ENCODE results near the gene MTERF1.

The MTERF1 gene

DNA sequence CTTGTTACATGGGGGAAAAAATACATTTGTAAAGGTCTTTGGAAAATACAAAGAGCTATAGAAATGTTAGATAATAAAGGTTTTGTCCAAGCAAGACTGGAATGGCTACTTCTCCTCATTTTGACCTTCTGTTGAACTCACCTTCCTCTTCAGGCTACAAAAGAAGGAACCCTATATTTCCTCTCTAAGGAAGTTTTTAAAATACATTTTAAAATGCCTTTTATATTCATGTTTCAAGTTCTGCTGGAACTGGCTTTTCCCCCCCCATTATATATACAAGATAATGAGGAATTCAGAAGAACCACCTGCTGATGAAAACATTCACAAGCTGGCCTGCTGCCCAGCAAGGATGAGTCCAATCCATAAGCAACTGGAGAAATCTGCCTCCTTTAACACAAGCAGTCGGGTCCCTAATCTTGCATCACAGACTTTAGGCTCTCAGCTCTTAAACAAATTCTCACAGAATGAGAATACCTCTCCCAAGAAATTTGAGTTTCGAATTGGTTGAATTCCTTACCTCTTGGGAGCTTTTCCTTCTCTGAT is 44.6 kb downstream of the MTERF1 start:
- TF ChIP-seq, protein P1, sequence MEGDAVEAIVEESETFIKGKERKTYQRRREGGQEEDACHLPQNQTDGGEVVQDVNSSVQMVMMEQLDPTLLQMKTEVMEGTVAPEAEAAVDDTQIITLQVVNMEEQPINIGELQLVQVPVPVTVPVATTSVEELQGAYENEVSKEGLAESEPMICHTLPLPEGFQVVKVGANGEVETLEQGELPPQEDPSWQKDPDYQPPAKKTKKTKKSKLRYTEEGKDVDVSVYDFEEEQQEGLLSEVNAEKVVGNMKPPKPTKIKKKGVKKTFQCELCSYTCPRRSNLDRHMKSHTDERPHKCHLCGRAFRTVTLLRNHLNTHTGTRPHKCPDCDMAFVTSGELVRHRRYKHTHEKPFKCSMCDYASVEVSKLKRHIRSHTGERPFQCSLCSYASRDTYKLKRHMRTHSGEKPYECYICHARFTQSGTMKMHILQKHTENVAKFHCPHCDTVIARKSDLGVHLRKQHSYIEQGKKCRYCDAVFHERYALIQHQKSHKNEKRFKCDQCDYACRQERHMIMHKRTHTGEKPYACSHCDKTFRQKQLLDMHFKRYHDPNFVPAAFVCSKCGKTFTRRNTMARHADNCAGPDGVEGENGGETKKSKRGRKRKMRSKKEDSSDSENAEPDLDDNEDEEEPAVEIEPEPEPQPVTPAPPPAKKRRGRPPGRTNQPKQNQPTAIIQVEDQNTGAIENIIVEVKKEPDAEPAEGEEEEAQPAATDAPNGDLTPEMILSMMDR (IDR thresholded peaks at IDR 0.05; ENCODE audit: control insufficient read depth, insufficient read depth, low read depth, low read length, missing control alignments), result no peak
- H3K4me3 ChIP-seq (ENCODE audit: control insufficient read depth, low read depth, low read length), result no peak overlapping the region
- no peak for DNase-seq (ENCODE audit: low read depth)

- no peak overlapping the region for H3K4me3 ChIP-seq (ENCODE audit: control insufficient read depth, low read depth, low read length)
- TF ChIP-seq, protein P1 (IDR thresholded peaks at IDR 0.05; ENCODE audit: control insufficient read depth, insufficient read depth, low read depth, low read length, missing control alignments), result no peak
- no peak for DNase-seq (ENCODE audit: low read depth)
Measured at GRCh38 chr7:91835091-91835825, 45.2 kb downstream of the MTERF1 start.

- TF ChIP-seq, protein P1 (IDR thresholded peaks at IDR 0.05; ENCODE audit: control insufficient read depth, insufficient read depth, low read depth, low read length, missing control alignments), result no peak
- no peak overlapping the region for H3K4me3 ChIP-seq (ENCODE audit: control insufficient read depth, low read depth, low read length)
- no peak for DNase-seq (ENCODE audit: low read depth)
Measured at GRCh38 chr7:91832493-91833045, 47.9 kb downstream of the MTERF1 start.

DNA sequence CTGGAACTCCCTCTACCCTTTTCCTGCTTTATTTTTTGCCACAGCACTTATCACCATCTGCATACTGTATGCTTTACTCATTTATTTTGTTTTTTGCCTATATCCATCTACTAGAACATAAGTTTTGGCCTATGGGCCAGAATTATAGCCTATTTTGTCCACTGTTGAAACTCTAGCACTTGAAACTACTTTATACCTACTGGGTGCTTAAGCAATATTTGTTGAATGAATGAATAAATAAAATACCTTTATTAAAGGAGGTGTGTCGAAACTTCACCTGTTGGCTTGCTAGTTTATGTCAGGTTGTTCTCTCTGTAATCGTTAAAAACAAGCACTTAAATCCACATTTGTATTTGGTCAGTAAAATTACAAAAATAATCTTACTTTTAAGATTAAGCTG is 53.3 kb downstream of the MTERF1 start:
- TF ChIP-seq, protein P1 (IDR thresholded peaks at IDR 0.05; ENCODE audit: control insufficient read depth, insufficient read depth, low read depth, low read length, missing control alignments), result no peak
- no peak for DNase-seq (ENCODE audit: low read depth)
- H3K4me3 ChIP-seq (ENCODE audit: control insufficient read depth, low read depth, low read length), result no peak overlapping the region

GRCh38 chr7:91826377-91826776 is 54.1 kb downstream of the MTERF1 start:
- no peak overlapping the region for H3K4me3 ChIP-seq (ENCODE audit: control insufficient read depth, low read depth, low read length)
- DNase-seq (ENCODE audit: low read depth), result no peak
- TF ChIP-seq, protein P1 (IDR thresholded peaks at IDR 0.05; ENCODE audit: control insufficient read depth, insufficient read depth, low read depth, low read length, missing control alignments), result no peak

DNA sequence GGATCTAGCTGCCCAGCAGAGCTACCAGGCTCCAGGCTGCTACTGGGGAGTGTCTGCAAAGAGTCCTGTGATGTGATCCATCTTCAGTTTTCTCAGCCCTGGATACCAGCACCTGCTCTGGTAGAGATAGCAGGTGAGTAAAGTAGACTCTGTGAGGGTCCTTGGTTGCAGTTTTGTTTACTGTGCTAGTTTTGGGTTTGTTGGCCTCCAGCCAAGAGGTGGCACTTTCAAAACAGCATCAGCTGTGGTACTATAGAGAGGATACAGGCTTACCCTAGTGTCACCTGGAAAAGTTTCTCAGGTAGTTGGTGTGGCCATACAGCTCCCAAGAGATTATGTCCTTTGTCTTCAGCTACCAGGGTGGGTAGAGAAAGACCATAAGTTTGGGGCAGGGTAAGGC is 56.3 kb downstream of the MTERF1 start:
- DNase-seq (ENCODE audit: low read depth), result no peak

More for the DNA sequence above, 56.3 kb downstream of the MTERF1 start:
- TF ChIP-seq, protein P1 (IDR thresholded peaks at IDR 0.05; ENCODE audit: control insufficient read depth, insufficient read depth, low read depth, low read length, missing control alignments), result no peak
- no peak overlapping the region for H3K4me3 ChIP-seq (ENCODE audit: control insufficient read depth, low read depth, low read length)
